Activated CD8-positive, alpha-beta T cell treated with anti-CD3 and anti-CD28 coated beads for 36 hours (primary cell): ENCODE measurements around the gene FGF11. TPM values are rescaled to one million over a fixed set of nuclear protein-coding genes. Genes with fewer than 3 reads are reported as not detected.
A peak's percentile ranks its signal among the peaks of the same experiment; 100 is the strongest.
"Not testable (repeated sequence)": the region's sequence is repeated elsewhere in the genome, so short reads cannot be mapped to it uniquely, and the experiment has no call there.

Experiments
- ATAC-seq: fragments of 200-7000 bp; cut with Tn5 transposase; one replicate; pipeline ENCODE4 v1.10.0; 2021; ENCODE audit warnings: mild to moderate bottlenecking, moderate library complexity
- CTCF ChIA-PET: fragments of 350-600 bp; sonication (Branson Sonifier 250); formaldehyde crosslinking; loops from one replicate; lab custom pipeline; 2021; ENCODE audit warnings: antibody characterized with exemption; lab: Charles Lee
- POLR2A ChIA-PET: fragments of 350-600 bp; sonication (Branson Sonifier 250); formaldehyde crosslinking; loops from one replicate; lab custom pipeline; 2021; ENCODE audit warnings: antibody characterized with exemption; lab: Charles Lee
- DNase-seq: peaks from one replicate; pipeline ENCODE4 v3.0.0-alpha.2; 2020
- H3K27ac Mint-ChIP-seq: one replicate; pipeline ENCODE4 v1.8.0; 2021; ENCODE audit warnings: mild to moderate bottlenecking, mixed read lengths
- H3K27me3 Mint-ChIP-seq: one replicate; pipeline ENCODE4 v1.8.0; 2021; ENCODE audit warnings: mixed read lengths
- H3K36me3 Mint-ChIP-seq: one replicate; pipeline ENCODE4 v1.8.0; 2021; ENCODE audit warnings: low read depth, mixed read lengths
- H3K4me1 Mint-ChIP-seq: one replicate; pipeline ENCODE4 v1.8.0; 2021; ENCODE audit warnings: low read depth, mixed read lengths
- H3K4me3 Mint-ChIP-seq: one replicate; pipeline ENCODE4 v1.8.0; 2021; ENCODE audit warnings: mild to moderate bottlenecking, moderate library complexity, mixed read lengths
- H3K9me3 Mint-ChIP-seq: one replicate; pipeline ENCODE4 v1.8.0; 2021; ENCODE audit warnings: mixed read lengths
- intact Hi-C: fragments of 100-400 bp; cut with micrococcal nuclease; formaldehyde crosslinking; loops from one replicate; pipeline ENCODE4 v1.10.0; 2022
- total RNA-seq, 2 experiments: library from RNA; stranded (reverse); gene quantifications; one replicate each; pipeline ENCODE4 v1.2.3, GENCODE V29; 2021
- TF ChIP-seq, protein P1 (sequence below): fragments of 200-600 bp; IDR thresholded peaks from one replicate; pipeline ENCODE4 v1.8.0; 2022; ENCODE audit warnings: antibody characterized with exemption, mild to moderate bottlenecking

Gene FGF11
- total RNA-seq, 2 experiments from 2014 or later, result 16.5 to 16.6 TPM

DNA sequence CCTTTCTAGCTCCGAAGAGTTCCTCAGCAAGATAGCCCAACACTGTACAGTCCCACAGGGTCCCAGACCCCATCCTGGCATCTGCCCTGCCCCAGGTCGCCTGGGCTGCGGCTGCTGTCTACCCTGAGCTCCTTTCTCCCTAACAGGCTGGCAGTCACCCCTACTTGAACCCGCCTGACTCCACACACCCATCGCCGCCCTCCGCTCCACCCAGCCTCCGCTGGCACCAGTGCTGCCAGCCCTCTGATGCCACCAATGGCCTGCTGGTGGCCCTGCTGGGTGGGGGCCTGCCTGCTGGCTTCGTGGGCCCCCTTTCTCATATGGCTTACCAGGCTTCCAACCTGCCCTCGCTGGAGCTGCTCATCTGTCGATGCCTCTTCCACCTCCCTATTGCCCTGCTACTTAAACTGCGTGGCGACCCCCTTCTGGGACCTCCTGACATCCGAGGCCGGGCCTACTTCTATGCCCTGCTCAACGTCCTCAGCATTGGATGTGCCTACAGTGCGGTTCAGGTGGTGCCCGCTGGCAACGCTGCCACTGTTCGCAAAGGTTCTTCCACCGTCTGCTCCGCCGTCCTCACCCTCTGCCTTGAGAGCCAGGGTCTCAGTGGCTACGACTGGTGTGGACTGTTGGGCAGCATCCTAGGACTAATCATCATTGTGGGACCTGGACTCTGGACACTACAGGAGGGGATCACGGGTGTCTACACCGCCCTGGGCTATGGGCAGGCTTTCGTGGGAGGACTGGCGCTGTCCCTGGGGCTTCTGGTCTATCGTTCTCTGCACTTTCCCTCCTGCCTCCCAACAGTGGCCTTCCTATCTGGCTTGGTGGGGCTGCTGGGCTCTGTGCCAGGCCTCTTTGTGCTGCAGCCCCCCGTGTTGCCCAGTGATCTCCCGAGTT lies 42.8 kb downstream of the FGF11 start:
- DNase-seq, H3K27me3 Mint-ChIP-seq, ATAC-seq, H3K9me3 Mint-ChIP-seq: not testable (repeated sequence)
- Mint-ChIP-seq H3K27ac (peak overlapping the region; percentile 99), H3K4me1 (peaks cover 60% of the 10 kb centered on the region), H3K4me3 (peak overlapping the region; percentile 96), H3K36me3 (peaks cover 30% of the 10 kb centered on the region)
- CTCF ChIA-PET, result interaction anchor here (1.0 to 6.6 kb wide), 2 partner anchors 32 to 45 kb away, joined by 4 to 49 read pairs; partner anchors contain the start of gene TMEM102
- POLR2A ChIA-PET, result interaction anchor here (0.6 to 7.2 kb wide), 3 partner anchors 45 to 205 kb away, joined by 4 to 67 read pairs (median 4); partner anchors contain the start of gene TMEM102
- intact Hi-C loops, result loop anchor here (5.0 to 10.0 kb wide), 2 partner anchors 45 to 127 kb away; partner anchors contain the start of genes FGF11, KCTD11, TMEM102 and TMEM95

DNA sequence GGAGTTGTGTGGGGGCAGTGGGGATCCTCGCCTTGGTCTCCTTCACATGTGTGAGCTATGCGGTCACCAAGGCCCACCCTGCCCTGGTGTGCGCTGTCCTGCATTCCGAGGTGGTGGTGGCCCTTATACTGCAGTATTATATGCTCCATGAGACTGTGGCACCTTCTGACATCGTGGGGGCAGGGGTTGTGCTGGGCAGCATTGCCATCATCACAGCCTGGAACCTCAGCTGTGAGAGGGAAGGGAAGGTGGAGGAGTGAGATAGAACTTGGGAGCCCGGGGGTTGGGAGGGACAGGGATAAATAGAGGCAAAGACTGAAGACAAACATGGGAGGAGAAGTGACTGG lies 43.4 kb downstream of the FGF11 start:
- DNase-seq, ATAC-seq, CTCF ChIA-PET, H3K27me3 Mint-ChIP-seq, H3K9me3 Mint-ChIP-seq: not testable (repeated sequence)
- POLR2A ChIA-PET, result interaction anchor here (4.2 kb wide), 1 partner anchor 47 kb away, joined by 55 read pairs; the partner anchor contains the start of gene TMEM102
- intact Hi-C loops, result loop anchor here (5.0 to 10.0 kb wide), 2 partner anchors 45 to 128 kb away; partner anchors contain the start of genes FGF11, KCTD11, TMEM102 and TMEM95
- Mint-ChIP-seq H3K27ac (peak overlapping the region; percentile 99), H3K4me3 (peak overlapping the region; percentile 96), H3K36me3 (peaks cover 34% of the 10 kb centered on the region), H3K4me1 (peaks cover 60% of the 10 kb centered on the region)

DNA sequence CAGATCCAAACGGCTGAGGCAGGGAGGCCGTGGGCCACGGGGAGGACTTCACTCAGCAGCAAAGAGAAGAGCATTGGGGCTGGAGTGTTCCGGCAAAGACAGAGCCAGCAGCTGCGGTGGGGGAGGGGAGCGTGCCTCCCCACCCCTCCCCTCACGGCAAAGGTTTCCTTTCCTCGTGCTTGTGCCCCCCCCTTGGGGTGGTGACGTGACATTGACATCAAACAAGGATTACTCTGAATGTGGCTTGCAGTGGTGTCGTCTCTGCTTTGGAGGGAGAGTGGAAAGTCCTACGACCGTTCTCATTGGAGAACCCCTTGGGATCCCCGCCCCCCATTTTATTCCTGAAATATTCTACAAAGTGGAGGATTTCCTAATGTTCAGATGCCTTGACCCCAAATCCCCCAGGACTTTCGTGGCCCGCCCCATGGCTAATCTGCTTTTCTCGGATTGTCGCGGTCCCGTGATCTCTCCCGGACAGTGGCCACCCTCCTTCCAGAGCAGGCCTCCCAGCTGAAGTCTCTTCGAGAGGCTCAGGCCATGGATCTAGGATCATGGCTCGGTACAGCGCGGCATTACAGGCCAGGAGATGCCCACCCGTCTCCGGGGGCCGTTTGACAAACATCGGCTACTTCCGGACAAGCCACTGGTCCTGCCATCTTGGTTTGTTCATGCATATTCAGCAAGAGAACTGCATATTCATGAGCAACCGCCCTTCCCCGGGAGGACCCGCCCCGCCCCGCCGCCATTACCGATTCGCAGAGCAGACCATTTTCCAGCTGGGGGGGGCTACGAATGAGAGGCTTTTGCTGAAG lies 44.1 kb downstream of the FGF11 start:
- ChIA-PET POLR2A (interaction anchor here (0.7 to 4.2 kb wide), 27 partner anchors 11 to 235 kb away, joined by 3 to 55 read pairs (median 7); partner anchors contain the start of genes ACAP1, FGF11, MPDU1 and PLSCR3), CTCF (interaction anchor here (1.1 to 2.6 kb wide), 2 partner anchors 47 to 77 kb away, joined by 4 to 14 read pairs; partner anchors contain the start of gene SENP3)
- H3K36me3 Mint-ChIP-seq, result peaks cover 29% of the 10 kb centered on the region
- ATAC-seq (peak; percentile 60), DNase-seq (peak; percentile 98)
- H3K27me3 Mint-ChIP-seq, result no peaks in the 10 kb centered on the region
- no peaks in the 10 kb centered on the region for H3K9me3 Mint-ChIP-seq
- H3K27ac Mint-ChIP-seq, result peak overlapping the region; percentile 99
- peak overlapping the region; percentile 96 for H3K4me3 Mint-ChIP-seq
- H3K4me1 Mint-ChIP-seq, result peaks cover 56% of the 10 kb centered on the region
- intact Hi-C loops, result loop anchor here (5.0 to 10.0 kb wide), 2 partner anchors 46 to 129 kb away; partner anchors contain the start of genes FGF11, KCTD11, TMEM102 and TMEM95
- TF ChIP-seq, protein P1, sequence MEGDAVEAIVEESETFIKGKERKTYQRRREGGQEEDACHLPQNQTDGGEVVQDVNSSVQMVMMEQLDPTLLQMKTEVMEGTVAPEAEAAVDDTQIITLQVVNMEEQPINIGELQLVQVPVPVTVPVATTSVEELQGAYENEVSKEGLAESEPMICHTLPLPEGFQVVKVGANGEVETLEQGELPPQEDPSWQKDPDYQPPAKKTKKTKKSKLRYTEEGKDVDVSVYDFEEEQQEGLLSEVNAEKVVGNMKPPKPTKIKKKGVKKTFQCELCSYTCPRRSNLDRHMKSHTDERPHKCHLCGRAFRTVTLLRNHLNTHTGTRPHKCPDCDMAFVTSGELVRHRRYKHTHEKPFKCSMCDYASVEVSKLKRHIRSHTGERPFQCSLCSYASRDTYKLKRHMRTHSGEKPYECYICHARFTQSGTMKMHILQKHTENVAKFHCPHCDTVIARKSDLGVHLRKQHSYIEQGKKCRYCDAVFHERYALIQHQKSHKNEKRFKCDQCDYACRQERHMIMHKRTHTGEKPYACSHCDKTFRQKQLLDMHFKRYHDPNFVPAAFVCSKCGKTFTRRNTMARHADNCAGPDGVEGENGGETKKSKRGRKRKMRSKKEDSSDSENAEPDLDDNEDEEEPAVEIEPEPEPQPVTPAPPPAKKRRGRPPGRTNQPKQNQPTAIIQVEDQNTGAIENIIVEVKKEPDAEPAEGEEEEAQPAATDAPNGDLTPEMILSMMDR, result no peak

DNA sequence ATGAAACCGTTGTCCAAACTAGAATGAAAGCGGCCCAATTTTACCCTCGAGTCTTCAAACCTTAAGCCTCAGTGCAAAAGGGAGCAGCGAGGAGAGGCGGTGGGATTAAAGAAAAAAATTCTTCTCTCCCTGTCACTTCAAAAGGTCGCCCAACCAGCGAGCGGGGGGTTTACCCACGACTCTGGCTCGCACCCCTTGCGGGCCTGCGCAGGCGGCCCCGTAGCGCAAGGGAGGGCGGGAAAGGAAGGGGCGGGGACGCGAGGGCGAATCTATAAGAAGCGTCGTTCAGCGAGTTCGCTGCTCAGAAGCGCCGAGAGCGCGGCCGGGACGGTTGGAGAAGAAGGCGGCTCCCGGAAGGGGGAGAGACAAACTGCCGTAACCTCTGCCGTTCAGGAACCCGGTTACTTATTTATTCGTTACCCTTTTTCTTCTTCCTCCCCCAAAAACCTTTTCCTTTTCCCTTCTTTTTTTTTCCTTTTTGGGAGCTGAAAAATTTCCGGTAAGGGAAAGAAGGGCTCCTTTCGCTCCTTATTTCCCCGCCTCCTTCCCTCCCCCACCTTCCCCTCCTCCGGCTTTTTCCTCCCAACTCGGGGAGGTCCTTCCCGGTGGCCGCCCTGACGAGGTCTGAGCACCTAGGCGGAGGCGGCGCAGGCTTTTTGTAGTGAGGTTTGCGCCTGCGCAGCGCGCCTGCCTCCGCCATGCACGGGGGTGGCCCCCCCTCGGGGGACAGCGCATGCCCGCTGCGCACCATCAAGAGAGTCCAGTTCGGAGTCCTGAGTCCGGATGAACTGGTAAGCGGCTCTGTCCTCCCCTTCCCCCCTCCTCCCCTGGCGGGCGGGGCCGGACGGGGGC lies 45.0 kb downstream of the FGF11 start, which contains the start of gene POLR2A:
POLR2A (plus strand) TSS at position 300 of the 852 bp plus-strand sequence.
- ATAC-seq, result peak; percentile 67
- no peaks in the 10 kb centered on the region for H3K9me3 Mint-ChIP-seq
- ChIA-PET CTCF (interaction anchor here (1.0 to 3.5 kb wide), 5 partner anchors 48 to 131 kb away, joined by 3 to 27 read pairs (median 4); partner anchors contain the start of genes SENP3 and TMEM102), POLR2A (interaction anchor here (0.7 to 4.2 kb wide), 39 partner anchors 8 to 236 kb away, joined by 3 to 55 read pairs (median 6); partner anchors contain the start of genes ACAP1, FGF11, MPDU1 and PLSCR3)
- intact Hi-C loops, result loop anchor here (5.0 to 10.0 kb wide), 2 partner anchors 47 to 129 kb away; partner anchors contain the start of genes FGF11, KCTD11, TMEM102 and TMEM95
- H3K4me1 Mint-ChIP-seq, result peaks cover 63% of the 10 kb centered on the region
- TF ChIP-seq, protein P1, result no peak
- DNase-seq, result peak; percentile 96
- peak within 1 kb of the TSS; percentile 99 for H3K27ac Mint-ChIP-seq
- peaks cover 35% of the 10 kb centered on the region for H3K36me3 Mint-ChIP-seq
- H3K4me3 Mint-ChIP-seq, result peak within 1 kb of the TSS; percentile 96
- no peaks in the 10 kb centered on the region for H3K27me3 Mint-ChIP-seq
